ENCODE measurements around the gene WWOX. TPM values are rescaled to one million over a fixed set of nuclear protein-coding genes. Genes with fewer than 3 reads are reported as not detected.

Gene WWOX
- total and polyA plus RNA-seq, 2 experiments from 2014 or later = 22.1 to 123 TPM

GRCh38 chr16:78768226-78768625, 668.8 kb downstream of the WWOX start:
- no peak for TF ChIP-seq CTCF (IDR thresholded peaks at IDR 0.05; ENCODE audit: low read depth, low read length)
- Histone ChIP-seq H3K27ac (no peak overlapping the region), H3K27me3 (no peaks in the 10 kb centered on the region), H3K4me3 (no peak overlapping the region), H3K36me3 (no peaks in the 10 kb centered on the region), H3K9me3 (ENCODE audit: low read depth) (no peaks in the 10 kb centered on the region), H3K4me1 (ENCODE audit: low read depth) (no peaks in the 10 kb centered on the region)
- no peak for DNase-seq (ENCODE audit: low read depth in 1 of 2, low spot score in 1 of 2)

GRCh38 chr16:78768718-78769117, 669.3 kb downstream of the WWOX start:
- Histone ChIP-seq H3K27me3 (no peaks in the 10 kb centered on the region), H3K27ac (no peak overlapping the region), H3K9me3 (ENCODE audit: low read depth) (no peaks in the 10 kb centered on the region), H3K36me3 (no peaks in the 10 kb centered on the region), H3K4me3 (no peak overlapping the region), H3K4me1 (ENCODE audit: low read depth) (no peaks in the 10 kb centered on the region)
- TF ChIP-seq CTCF (IDR thresholded peaks at IDR 0.05; ENCODE audit: low read depth, low read length) = no peak
- no peak for DNase-seq (ENCODE audit: low read depth in 1 of 2, low spot score in 1 of 2)

- no peak overlapping the region for H3K27ac ChIP-seq
- peak; percentile 54 to 70 for DNase-seq (ENCODE audit: low read depth in 1 of 2, low spot score in 1 of 2)
- no peaks in the 10 kb centered on the region for H3K36me3 ChIP-seq
These were observed 671.1 kb downstream of the WWOX start for GRCh38 chr16:78770353-78771091.

GRCh38 chr16:78773291-78773702, 673.8 kb downstream of the WWOX start:
- no peaks in the 10 kb centered on the region for H3K9me3 ChIP-seq (ENCODE audit: low read depth)
- H3K27me3 ChIP-seq = no peaks in the 10 kb centered on the region
- H3K4me3 ChIP-seq = no peak overlapping the region
- H3K36me3 ChIP-seq = no peaks in the 10 kb centered on the region
- H3K4me1 ChIP-seq (ENCODE audit: low read depth) = no peaks in the 10 kb centered on the region
- H3K27ac ChIP-seq = no peak overlapping the region
- TF ChIP-seq CTCF (IDR thresholded peaks at IDR 0.05; ENCODE audit: low read depth, low read length) = no peak
- DNase-seq (ENCODE audit: low read depth in 1 of 2, low spot score in 1 of 2) = peak in 1 of 2 donors; percentile 30

More at GRCh38 chr16:78770353-78771091, 671.1 kb downstream of the WWOX start:
- H3K4me1 ChIP-seq (ENCODE audit: low read depth) = no peaks in the 10 kb centered on the region
- H3K4me3 ChIP-seq = no peak overlapping the region
- TF ChIP-seq CTCF (IDR thresholded peaks at IDR 0.05; ENCODE audit: low read depth, low read length) = peak; percentile 67
- H3K27me3 ChIP-seq = no peaks in the 10 kb centered on the region
- H3K9me3 ChIP-seq (ENCODE audit: low read depth) = no peaks in the 10 kb centered on the region

GRCh38 chr16:78773706-78774105, 674.3 kb downstream of the WWOX start:
- H3K27ac ChIP-seq = no peak overlapping the region
- no peaks in the 10 kb centered on the region for H3K27me3 ChIP-seq
- no peak for TF ChIP-seq CTCF (IDR thresholded peaks at IDR 0.05; ENCODE audit: low read depth, low read length)
- DNase-seq (ENCODE audit: low read depth in 1 of 2, low spot score in 1 of 2) = no peak
- no peak overlapping the region for H3K4me3 ChIP-seq
- no peaks in the 10 kb centered on the region for H3K9me3 ChIP-seq (ENCODE audit: low read depth)
- H3K4me1 ChIP-seq (ENCODE audit: low read depth) = no peaks in the 10 kb centered on the region
- no peaks in the 10 kb centered on the region for H3K36me3 ChIP-seq
